IMR-90 (cell line): ENCODE results near the gene OR52A5. TPM values are rescaled to one million over a fixed set of nuclear protein-coding genes. Genes with fewer than 3 reads are reported as not detected.

ENCODE experiments used
- ATAC-seq: fragments of 200-7000 bp; cut with Tn5 transposase; 2 replicates; pipeline ENCODE4 v1.9.1; 2020; ENCODE audit warnings: low read depth, mild to moderate bottlenecking, moderate library complexity
- BruUV-seq: library from RNA; stranded (reverse); fragments of 400-500 nt; replicated peaks from 2 replicates; lab custom pipeline; 2021; lab: Mats Ljungman, UMichigan
- CTCF ChIA-PET: fragments of 300-600 bp; formaldehyde crosslinking; extraction: SDS; loops from one replicate; lab custom pipeline; 2021; ENCODE audit warnings: antibody characterized with exemption; lab: Yijun Ruan, JAX
- POLR2A ChIA-PET: fragments of 300-600 bp; sonication (Branson Sonifier 250); formaldehyde crosslinking; loops from one replicate; lab custom pipeline; 2022; ENCODE audit warnings: antibody characterized with exemption; ENCODE audit not compliant: unreplicated experiment; lab: Charles Lee
- DNase-seq: peaks from one replicate; pipeline ENCODE4 v3.0.0; 2013
- H2AFZ ChIP-seq: replicated peaks from 2 replicates; pipeline ENCODE3; 2013; ENCODE audit warnings: low read length, mild to moderate bottlenecking; ENCODE audit not compliant: poor library complexity
- H2AK5ac ChIP-seq: 2 replicates; pipeline ENCODE4 v1.6.1; 2013; ENCODE audit warnings: low read depth, low read length, inconsistent platforms
- H2AK9ac ChIP-seq: replicated peaks from 2 replicates; pipeline ENCODE3; 2013; ENCODE audit warnings: mild to moderate bottlenecking, low read depth, low read length, moderate library complexity; ENCODE audit not compliant: poor library complexity
- H2BK120ac ChIP-seq: 2 replicates; pipeline ENCODE4 v1.6.1; 2013; ENCODE audit warnings: low read depth, low read length, inconsistent platforms
- H2BK15ac ChIP-seq: 3 replicates; pipeline ENCODE4 v1.6.1; 2013; ENCODE audit warnings: low read depth, low read length, inconsistent platforms
- H2BK20ac ChIP-seq: 2 replicates; pipeline ENCODE4 v1.6.1; 2013; ENCODE audit warnings: low read depth, mild to moderate bottlenecking, inconsistent platforms, low read length, moderate library complexity
- H2BK5ac ChIP-seq: 2 replicates; pipeline ENCODE4 v1.6.1; 2013; ENCODE audit warnings: mild to moderate bottlenecking, low read depth, low read length, inconsistent platforms; ENCODE audit not compliant: poor library complexity, severe bottlenecking
- H3K14ac ChIP-seq: replicated peaks from 2 replicates; pipeline ENCODE4 v1.6.1; 2013; ENCODE audit warnings: low read depth, low read length, inconsistent platforms
- H3K18ac ChIP-seq: 2 replicates; pipeline ENCODE4 v1.6.1; 2013; ENCODE audit warnings: low read depth, low read length, control low read depth
- H3K23ac ChIP-seq: 2 replicates; pipeline ENCODE4 v1.6.1; 2013; ENCODE audit warnings: low read depth, low read length, inconsistent platforms
- H3K27ac ChIP-seq: 2 replicates; pipeline ENCODE4 v1.5.1; 2013; ENCODE audit warnings: mild to moderate bottlenecking, control low read depth, low read length; ENCODE audit not compliant: insufficient read depth
- H3K27me3 ChIP-seq: 2 replicates; pipeline ENCODE4 v1.6.1; 2013; ENCODE audit warnings: low read length; ENCODE audit not compliant: control insufficient read depth, insufficient read depth
- H3K36me3 ChIP-seq: 2 replicates; pipeline ENCODE4 v1.6.1; 2013; ENCODE audit warnings: low read length, mixed read lengths; ENCODE audit not compliant: control insufficient read depth, insufficient read depth
- H3K4ac ChIP-seq: 2 replicates; pipeline ENCODE4 v1.6.1; 2013; ENCODE audit warnings: low read depth, low read length, inconsistent platforms
- H3K4me1 ChIP-seq: 2 replicates; pipeline ENCODE4 v1.6.1; 2013; ENCODE audit warnings: low read length, mixed read lengths; ENCODE audit not compliant: control insufficient read depth, insufficient read depth
- H3K4me2 ChIP-seq: 2 replicates; pipeline ENCODE4 v1.6.1; 2013; ENCODE audit warnings: low read depth, mild to moderate bottlenecking, control low read depth, low read length, moderate library complexity
- H3K4me3 ChIP-seq: 2 replicates; pipeline ENCODE4 v1.5.1; 2013; ENCODE audit warnings: low read depth, mild to moderate bottlenecking, control low read depth, low read length, moderate library complexity; ENCODE audit not compliant: insufficient read depth
- H3K56ac ChIP-seq: 2 replicates; pipeline ENCODE4 v1.6.1; 2013; ENCODE audit warnings: low read length, inconsistent platforms; ENCODE audit not compliant: insufficient read depth; ENCODE audit errors: extremely low read depth
- H3K79me1 ChIP-seq, 2 experiments: 2 replicates each; pipeline ENCODE4 v1.6.1; 2013; ENCODE audit warnings: low read length in 2 of 2, inconsistent platforms in 1 of 2, low read depth in 1 of 2
- H3K9ac ChIP-seq: 2 replicates; pipeline ENCODE4 v1.6.1; 2013; ENCODE audit warnings: low read depth, low read length, control low read depth
- H3K9me1 ChIP-seq: 2 replicates; pipeline ENCODE4 v1.6.1; 2013; ENCODE audit warnings: low read length, inconsistent platforms; ENCODE audit not compliant: insufficient read depth
- H3K9me3 ChIP-seq: 2 replicates; pipeline ENCODE4 v1.6.1; 2013; ENCODE audit warnings: low read length; ENCODE audit not compliant: control insufficient read depth, insufficient read depth
- H4K20me1 ChIP-seq: 2 replicates; pipeline ENCODE4 v1.6.1; 2013; ENCODE audit warnings: low read length, inconsistent platforms; ENCODE audit not compliant: insufficient read depth
- H4K5ac ChIP-seq: 2 replicates; pipeline ENCODE4 v1.6.1; 2013; ENCODE audit warnings: mild to moderate bottlenecking, low read depth, low read length, control low read depth
- H4K8ac ChIP-seq, 2 experiments: 2 replicates each; pipeline ENCODE4 v1.6.1; 2013; ENCODE audit warnings: low read depth in 2 of 2, low read length in 2 of 2, control low read depth in 1 of 2, inconsistent platforms in 1 of 2
- H4K91ac ChIP-seq: 2 replicates; pipeline ENCODE4 v1.6.1; 2013; ENCODE audit warnings: low read depth, low read length, inconsistent platforms; ENCODE audit not compliant: insufficient read depth
- CEBPB ChIP-seq: IDR thresholded peaks from 2 replicates; pipeline ENCODE4 v1.6.1; 2012; ENCODE audit warnings: low read depth, low read length, improper control_type of control experiment
- WGBS, 2 experiments: methylation state at CpG; one replicate each; pipeline versions ENCODE4 v1.1.5 to v1.1.7; 2013; ENCODE audit warnings: missing lambda C conversion rate in 2 of 2; ENCODE audit not compliant: insufficient read length in 1 of 2; ENCODE audit errors: extremely low coverage in 2 of 2; 5-methylcytosine and 5-hydroxymethylcytosine counted together
- dilution Hi-C: fragments of 300-500 bp; cut with HindIII; formaldehyde crosslinking; loops from one replicate; pipeline ENCODE4 v1.14.3; 2018; ENCODE audit warnings: low sequenced_read_pairs; ENCODE audit not compliant: unreplicated experiment
- in situ Hi-C: fragments of 300-500 bp; cut with MboI; formaldehyde crosslinking; loops from 3 replicates; pipeline ENCODE4 v1.14.3; 2019; ENCODE audit warnings: low sequenced_read_pairs, inconsistent platforms, mixed read lengths
- intact Hi-C: fragments of 100-400 bp; cut with micrococcal nuclease; formaldehyde crosslinking; loops from 2 replicates; pipeline ENCODE4 v1.10.0; 2022
- polyA plus RNA-seq, 3 experiments: library from polyadenylated mRNA; depleted of rRNA; stranded (reverse); fragments of >200 nt; gene quantifications; 2 replicates each; pipeline ENCODE4 v1.2.3, GENCODE V29; 2012; ENCODE audit warnings: low replicate concordance in 1 of 3
- total RNA-seq: library from RNA; depleted of rRNA; stranded (reverse); fragments of >200 nt; gene quantifications from 2 replicates; pipeline ENCODE4 v1.2.3, GENCODE V29; 2012
- TF ChIP-seq, protein P1 (sequence below): fragments of 150-350 bp; IDR thresholded peaks from 2 replicates; pipeline ENCODE4 v1.6.1; 2017; ENCODE audit warnings: mild to moderate bottlenecking, antibody characterized with exemption, low read length, low read depth

The OR52A5 gene
- total and polyA plus RNA-seq, 2 of the 4 experiments (the other 2 are of a cell fraction): not detected

DNA sequence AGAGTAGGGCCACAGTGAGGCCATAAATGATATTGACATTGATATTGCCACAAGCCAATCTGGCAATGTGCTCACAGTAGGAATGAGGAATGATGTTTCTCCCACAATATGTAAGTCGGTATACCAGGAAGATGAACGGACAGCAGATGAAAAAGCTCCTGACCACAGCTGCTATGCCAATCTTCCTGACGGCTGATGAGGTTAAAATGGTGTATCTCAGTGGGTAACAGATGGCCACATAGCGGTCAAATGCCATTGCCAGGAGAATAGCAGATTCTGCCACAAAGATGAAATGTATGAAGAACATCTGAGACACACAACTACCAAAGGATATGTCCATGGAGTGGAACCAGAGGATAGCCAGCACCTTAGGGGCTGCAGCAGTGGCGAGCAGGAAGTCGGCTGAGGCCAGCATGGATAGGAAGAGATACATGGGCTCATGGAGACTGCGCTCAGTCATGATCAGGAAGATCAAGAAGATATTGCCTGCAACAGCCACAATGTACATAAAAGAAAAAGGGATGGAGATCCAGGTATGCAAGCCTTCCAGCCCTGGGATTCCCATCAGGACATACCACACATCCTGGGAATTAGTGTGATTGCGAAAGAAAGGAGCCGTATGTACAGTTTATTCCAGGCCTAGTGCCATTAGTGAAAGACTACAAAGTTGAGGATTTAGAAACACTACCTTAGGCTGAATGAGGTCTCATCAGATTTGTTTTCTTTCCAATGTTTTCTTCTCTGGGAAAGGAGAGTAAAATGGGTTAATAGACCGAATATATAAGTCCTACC lies 40.1 kb upstream of the OR52A5 start:
- WGBS, 2 experiments: 80% methylated on average over 1 of the region's 10 CpGs; no CpG with 5 or more reads in 1 of the 2 experiments
- no peak overlapping the region for H3K23ac ChIP-seq
- peak; percentile 58 for TF ChIP-seq CEBPB
- TF ChIP-seq, protein P1, sequence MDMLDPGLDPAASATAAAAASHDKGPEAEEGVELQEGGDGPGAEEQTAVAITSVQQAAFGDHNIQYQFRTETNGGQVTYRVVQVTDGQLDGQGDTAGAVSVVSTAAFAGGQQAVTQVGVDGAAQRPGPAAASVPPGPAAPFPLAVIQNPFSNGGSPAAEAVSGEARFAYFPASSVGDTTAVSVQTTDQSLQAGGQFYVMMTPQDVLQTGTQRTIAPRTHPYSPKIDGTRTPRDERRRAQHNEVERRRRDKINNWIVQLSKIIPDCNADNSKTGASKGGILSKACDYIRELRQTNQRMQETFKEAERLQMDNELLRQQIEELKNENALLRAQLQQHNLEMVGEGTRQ: no peak
- no peak overlapping the region for H3K4me2 ChIP-seq
- no peak overlapping the region for H2BK120ac ChIP-seq
- no peak overlapping the region for H4K5ac ChIP-seq
- H3K27me3 ChIP-seq: no peaks in the 10 kb centered on the region
- no peak overlapping the region for H3K4me3 ChIP-seq
- ATAC-seq (no peak), DNase-seq (no peak)
- no peaks in the 10 kb centered on the region for H3K9me3 ChIP-seq
- H3K4me1 ChIP-seq: no peaks in the 10 kb centered on the region
- ChIA-PET POLR2A (no interaction called here), CTCF (no interaction called here)
- no peak overlapping the region for H3K14ac ChIP-seq
- no peak overlapping the region for H2BK20ac ChIP-seq
- H3K56ac ChIP-seq: no peak overlapping the region
- H3K9me1 ChIP-seq: no peaks in the 10 kb centered on the region
- no TSS peak for BruUV-seq
- dilution Hi-C loops: no loop called here
- in situ Hi-C loops: no loop called here
- H3K18ac ChIP-seq: no peak overlapping the region
- H2BK5ac ChIP-seq: no peak overlapping the region
- H3K36me3 ChIP-seq: no peaks in the 10 kb centered on the region
- H3K79me1 ChIP-seq: no peaks in the 10 kb centered on the region
- no peak overlapping the region for H2AFZ ChIP-seq
- H3K9ac ChIP-seq: no peak overlapping the region
- intact Hi-C loops: no loop called here
- no peak overlapping the region for H2AK9ac ChIP-seq
- H2BK15ac ChIP-seq: no peak overlapping the region
- H3K4ac ChIP-seq: no peak overlapping the region
- H4K20me1 ChIP-seq: no peaks in the 10 kb centered on the region
- H2AK5ac ChIP-seq: no peak overlapping the region
- no peak overlapping the region for H3K27ac ChIP-seq
- H4K8ac ChIP-seq: no peak overlapping the region
- H4K91ac ChIP-seq: no peak overlapping the region
